HG03280 (cell line): Measurements from ENCODE around the gene TAF8.
"Not testable (repeated sequence)": the region's sequence is repeated elsewhere in the genome, so short reads cannot be mapped to it uniquely, and the experiment has no call there.

Experiments
- ATAC-seq: cut with Tn5 transposase; IDR thresholded peaks from one replicate; pipeline ENCODE4 v1.9.1; 2021; ENCODE audit warnings: mild to moderate bottlenecking, moderate library complexity; ENCODE audit not compliant: unreplicated experiment

Gene TAF8, protein sequence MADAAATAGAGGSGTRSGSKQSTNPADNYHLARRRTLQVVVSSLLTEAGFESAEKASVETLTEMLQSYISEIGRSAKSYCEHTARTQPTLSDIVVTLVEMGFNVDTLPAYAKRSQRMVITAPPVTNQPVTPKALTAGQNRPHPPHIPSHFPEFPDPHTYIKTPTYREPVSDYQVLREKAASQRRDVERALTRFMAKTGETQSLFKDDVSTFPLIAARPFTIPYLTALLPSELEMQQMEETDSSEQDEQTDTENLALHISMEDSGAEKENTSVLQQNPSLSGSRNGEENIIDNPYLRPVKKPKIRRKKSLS

DNA sequence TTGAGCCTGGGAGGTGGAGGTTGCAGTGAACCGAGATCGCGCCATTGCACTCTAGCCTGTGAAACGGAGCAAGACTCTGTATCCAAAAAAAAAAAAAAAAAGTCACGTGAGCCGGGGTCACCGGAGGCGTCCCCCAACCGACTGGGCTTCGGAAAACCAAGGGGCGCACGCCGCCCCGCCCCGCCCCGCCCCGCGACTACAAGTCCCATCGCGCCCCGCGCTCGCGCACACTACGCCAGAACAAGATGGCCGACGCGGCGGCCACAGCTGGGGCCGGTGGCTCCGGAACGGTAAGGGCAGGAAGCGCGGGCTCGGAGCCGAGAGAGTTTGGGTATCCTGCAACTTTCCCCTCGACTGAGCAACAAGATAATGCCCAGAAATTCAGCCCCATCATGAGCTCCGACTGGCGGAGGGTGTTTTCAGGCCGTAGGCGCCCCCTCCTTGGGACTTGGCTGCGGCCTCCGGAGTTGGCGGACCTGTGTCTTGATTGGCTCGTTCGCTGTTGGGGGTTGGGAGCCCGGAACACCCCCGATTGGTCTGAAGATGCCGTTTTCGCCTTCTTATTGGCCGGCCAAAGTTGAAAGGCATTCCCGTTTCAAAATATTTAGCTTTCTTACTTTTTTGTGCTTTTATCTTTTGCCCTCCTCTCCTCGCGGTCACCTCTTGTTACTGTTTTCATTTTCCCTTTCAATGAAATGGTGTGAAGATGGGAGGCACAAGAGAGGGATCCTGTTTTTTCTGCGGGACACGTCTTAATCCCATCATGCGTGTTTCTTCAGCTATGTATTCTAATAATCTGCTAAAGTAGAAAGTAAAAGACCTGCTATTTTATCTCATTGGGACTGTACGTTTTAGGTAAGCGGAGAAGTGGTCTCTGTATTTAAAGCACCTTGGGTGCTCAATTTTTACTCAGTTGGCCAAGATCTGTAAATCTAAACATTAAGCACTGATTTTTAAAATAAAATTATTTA lies at the start of gene TAF8:
Gene TAF8, plus strand, starts transcription at position 228 of the 971 bp plus-strand sequence. Its CDS starts 18 bp downstream, at position 246.
- peak; percentile 82 for ATAC-seq

DNA sequence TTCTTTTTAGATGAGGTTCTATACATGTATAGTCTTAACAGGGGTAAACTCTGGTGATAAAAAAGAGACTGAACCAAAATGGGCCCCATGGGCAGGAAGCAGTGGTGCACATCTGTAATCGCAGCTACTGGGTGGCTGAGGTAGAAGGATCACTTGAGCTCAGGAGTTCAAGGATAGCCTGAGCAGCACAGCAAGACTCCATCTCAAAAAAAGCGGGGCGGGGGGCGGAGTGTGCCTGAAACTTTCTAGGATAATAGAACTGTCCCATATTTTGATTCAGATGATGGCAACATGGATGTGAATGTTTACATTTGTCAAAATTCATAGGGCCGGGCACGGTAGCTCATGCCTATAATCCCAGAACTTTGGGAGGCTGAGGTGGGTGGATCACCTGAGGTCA lies 48.8 kb upstream of the TAF8 start:
- no peak for ATAC-seq

DNA sequence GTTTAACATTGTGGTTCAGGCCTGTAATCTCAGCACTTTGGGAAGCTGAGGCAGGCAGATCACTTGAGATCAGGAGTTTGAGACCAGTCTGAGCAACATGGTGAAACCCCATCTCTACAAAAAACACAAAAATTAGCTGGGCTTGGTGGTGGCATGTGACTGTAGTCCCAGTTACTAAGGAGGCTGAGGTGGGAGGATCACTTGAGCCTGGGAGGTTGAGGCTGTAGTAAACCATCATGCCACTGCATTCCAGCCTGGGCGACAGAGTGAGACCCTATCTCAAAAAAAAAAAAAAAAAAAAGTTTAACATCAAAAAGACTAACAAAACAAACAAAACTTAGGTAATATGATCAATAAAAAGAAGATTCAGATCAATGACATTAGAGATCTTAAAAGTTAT lies 46.7 kb upstream of the TAF8 start:
- not testable (repeated sequence) for ATAC-seq

GRCh38 chr6:42007286-42008137 lies 42.8 kb upstream of the TAF8 start:
- no peak for ATAC-seq

- not testable (repeated sequence) for ATAC-seq
Measured at GRCh38 chr6:42008138-42008528, 42.2 kb upstream of the TAF8 start.

- no peak for ATAC-seq
Measured at GRCh38 chr6:42009844-42010184, 40.5 kb upstream of the TAF8 start.

- no peak for ATAC-seq
Measured at GRCh38 chr6:42010185-42010891, 40.0 kb upstream of the TAF8 start.

DNA sequence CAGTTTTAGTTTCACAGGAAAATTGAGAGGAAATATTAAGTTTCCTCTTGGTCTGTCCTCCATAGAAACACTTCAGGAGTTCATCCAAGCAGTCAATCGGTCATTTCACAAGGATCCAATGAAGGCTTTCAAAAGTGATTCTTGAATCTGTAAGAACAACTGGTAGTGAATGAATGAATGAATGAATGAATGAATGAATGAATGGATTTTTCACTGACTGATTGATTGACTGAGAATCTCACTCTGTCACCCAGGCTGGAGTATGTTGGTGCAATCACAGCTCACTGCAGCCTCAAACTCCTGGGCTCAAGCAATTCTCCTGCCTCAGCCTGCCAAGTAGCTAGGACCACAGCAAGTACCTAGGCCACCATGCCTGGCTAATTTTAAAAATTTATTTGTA lies 39.4 kb upstream of the TAF8 start:
- no peak for ATAC-seq

DNA sequence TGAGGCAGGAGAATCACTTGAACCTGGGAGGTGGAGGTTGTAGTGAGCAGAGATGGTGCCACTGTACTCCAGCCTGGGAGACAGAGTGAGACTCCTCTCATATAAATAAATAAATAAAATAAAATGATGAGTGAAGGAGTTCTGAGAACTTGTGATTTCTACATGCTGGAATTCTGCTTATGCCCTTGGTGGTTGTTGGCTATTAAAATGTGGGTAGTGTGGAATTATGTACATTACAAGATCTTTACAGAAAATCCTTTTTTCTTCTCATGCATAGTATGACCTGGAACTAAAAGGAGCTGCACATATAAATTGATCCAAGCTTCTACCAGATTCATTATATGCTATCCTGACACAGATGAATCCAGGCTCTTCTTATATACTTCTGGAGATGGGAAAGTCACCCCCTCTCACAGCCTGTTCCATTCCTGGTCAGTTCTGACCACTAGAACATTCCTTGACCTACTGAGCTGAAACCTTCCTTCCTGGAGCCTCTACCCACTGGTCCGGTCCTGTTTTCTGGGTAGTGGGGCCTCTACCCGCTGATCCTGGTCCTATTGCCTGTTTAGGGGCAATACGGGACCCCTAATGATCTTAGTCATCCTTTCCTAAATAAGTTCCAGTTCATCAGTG lies 37.7 kb upstream of the TAF8 start:
- ATAC-seq: no peak

DNA sequence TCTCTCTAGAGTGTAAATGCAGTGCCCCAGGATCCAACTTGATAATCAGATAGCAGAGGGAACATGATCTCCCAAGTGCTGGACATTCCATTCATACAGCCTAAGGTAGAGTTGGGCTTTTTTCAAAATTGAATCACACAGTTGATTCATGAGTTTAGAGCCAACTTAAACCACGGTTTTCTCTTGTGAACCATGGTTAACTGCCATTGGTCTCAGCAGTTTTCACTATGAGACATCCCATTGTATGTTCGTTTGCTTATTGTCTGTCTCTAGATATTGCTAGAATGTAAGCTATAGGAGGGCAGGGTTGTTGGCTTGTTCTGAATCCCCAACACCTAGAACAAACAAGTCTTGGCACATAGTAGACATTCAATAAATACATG lies 37.2 kb upstream of the TAF8 start:
- ATAC-seq: no peak

DNA sequence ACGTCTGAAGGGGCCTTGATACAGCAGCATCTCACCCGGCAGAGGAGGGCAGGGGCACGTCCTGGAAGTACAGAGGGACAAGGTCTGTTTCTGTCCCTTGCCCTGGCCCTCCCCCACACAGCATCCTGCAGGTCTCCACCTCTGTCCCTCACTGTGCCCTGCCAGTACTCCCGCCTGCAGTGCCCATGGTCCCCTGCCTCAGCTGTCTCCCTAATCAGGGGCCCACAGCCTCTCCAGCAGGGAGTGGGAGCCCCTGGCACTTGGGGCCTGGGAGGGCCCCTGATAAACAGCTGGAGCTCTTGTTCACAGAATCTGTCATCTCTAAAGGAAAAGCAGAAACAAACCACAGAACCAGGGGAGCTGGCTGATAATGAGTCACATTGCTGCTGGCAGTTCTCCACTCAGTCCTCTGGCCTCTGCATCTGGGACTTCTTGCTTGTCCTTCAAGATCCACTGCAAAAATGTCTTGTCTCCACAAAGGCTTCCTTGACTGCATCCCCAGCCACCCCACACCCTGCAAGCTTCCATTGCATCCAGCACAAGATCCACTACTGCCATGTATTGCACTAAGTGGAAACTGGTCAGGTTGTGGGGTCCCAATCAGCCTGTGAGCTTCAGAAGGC lies 33.2 kb upstream of the TAF8 start:
- no peak for ATAC-seq

GRCh38 chr6:42020967-42021366 lies 29.4 kb upstream of the TAF8 start:
- ATAC-seq: no peak

DNA sequence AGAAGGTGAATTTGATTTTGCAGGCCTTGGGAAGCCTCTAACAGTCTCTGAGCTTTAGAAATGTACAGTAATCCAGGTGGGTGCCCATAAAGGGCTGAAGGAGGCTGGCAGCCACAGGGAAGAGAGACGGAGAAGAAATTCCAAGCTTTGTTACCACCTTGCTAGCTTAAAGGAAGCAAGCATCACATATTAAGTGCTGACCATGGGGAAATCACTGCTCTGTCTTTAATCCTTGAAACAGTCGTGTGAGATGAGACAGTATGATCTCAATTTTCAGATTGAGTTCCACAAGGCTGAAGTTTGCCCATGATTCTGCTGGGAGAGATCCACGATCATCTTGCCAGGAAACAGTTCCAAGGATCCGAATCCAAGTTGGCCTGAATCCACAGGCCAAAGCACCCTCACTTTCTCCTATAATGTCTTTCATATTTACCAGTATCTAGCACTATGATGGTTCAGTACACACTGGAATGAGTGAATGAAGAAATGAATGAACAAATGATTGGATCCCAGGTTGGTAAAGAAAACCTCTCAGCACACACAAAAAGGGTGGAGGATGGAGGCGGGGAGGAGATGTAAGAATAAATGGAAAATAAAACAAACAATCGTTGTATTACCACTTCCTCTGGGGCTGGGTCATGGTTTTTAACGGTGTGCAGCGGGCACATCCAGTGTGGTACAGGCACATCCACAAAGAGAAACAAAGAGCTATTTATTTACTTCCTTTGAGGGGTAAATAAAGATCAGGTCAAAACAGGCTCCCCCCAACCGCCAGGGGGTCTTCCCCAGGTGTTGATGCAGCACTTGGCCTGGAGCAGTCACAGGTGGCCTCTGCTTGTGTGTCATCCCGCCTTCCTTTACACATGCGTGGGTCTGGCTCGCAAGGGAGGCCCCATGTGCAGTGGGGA lies 28.2 kb upstream of the TAF8 start:
- ATAC-seq: no peak

GRCh38 chr6:42022755-42023384 lies 27.5 kb upstream of the TAF8 start:
- no peak for ATAC-seq

DNA sequence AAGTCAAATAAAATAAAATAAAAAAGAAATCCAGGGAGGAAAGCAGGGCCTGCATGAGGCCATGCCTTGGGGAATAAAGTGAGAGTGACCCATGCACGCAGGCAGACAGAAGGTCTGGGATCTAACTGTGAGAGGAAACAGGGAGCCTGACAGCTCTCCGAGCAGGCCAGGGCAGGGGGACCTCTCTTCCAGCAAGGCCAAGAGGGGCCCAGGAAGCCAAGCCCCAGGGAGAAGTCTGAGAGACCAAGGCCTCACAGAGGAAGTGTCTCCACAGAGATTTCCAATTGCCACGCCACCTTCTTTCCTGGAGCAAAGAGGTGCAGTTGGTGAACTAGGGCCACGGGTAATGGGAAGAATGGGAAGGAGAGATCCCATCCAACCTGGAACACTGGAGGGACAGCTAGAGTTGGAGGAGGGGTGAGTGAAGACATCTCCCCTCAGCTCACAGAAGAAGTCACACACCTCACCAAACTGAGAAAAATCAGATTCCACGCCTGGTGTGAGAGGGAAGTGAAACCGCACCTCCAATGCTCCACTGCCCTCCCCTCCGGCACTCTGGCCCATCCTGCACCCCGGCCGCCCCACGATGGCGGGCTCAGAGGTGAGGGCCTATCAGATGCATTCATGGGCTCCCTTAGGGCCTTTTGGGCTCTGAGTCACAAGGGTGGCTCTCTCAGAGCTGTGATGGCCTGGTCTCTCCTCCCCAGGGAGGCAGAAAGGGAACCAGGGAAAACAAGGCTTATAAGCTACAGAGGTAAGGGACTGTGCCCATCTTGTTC lies 25.1 kb upstream of the TAF8 start:
- ATAC-seq: peak; percentile 55

GRCh38 chr6:42025845-42026243 lies 24.5 kb upstream of the TAF8 start:
- no peak for ATAC-seq

- ATAC-seq: no peak
Measured at GRCh38 chr6:42026540-42026939, 23.8 kb upstream of the TAF8 start.
